ENCODE measurements around the gene NHSL1. TPM values are rescaled to one million over a fixed set of nuclear protein-coding genes. Genes with fewer than 3 reads are reported as not detected.

The NHSL1 gene
- total RNA-seq, result 0.29 and 0.89 TPM in 2 replicates

GRCh38 chr6:138499303-138500018 lies at the start of gene NHSL1:
Gene NHSL1 (minus strand): TSS chr6:138499494. CDS start chr6:138499290, 204 bp downstream.

GRCh38 chr6:138403801-138404665 lies 95.3 kb downstream of the NHSL1 start, which contains the start of gene HEBP2:
Gene HEBP2 (plus strand): TSS chr6:138404223. CDS start chr6:138404496, 273 bp downstream.

GRCh38 chr6:138377844-138378243 lies 121.5 kb downstream of the NHSL1 start, which contains the start of gene SMIM28:
Gene SMIM28 (plus strand): TSS chr6:138377905. CDS start chr6:138378073, 168 bp downstream.

Other genes starting within 250 kb of the NHSL1 start
- gene SMIM28, start 121.6 kb downstream of the NHSL1 start, total RNA-seq, result not detected in 2 replicates
- 33.5 and 47.0 TPM in 2 replicates for gene HEBP2, start 95.3 kb downstream of the NHSL1 start, total RNA-seq